Measurements from ENCODE around the gene ANGPT4.

- TF ChIP-seq CTCF (IDR thresholded peaks at IDR 0.05) = no peak
- no peak for TF ChIP-seq POLR2AphosphoS5 (IDR thresholded peaks at IDR 0.05; ENCODE audit: low read depth, low read length)
Measured at GRCh38 chr20:913306-913849, 2.8 kb downstream of the ANGPT4 start.
